ENCODE results near the gene KRT78. TPM values are rescaled to one million over a fixed set of nuclear protein-coding genes. Genes with fewer than 3 reads are reported as not detected.
"Not testable (repeated sequence)": the region's sequence is repeated elsewhere in the genome, so short reads cannot be mapped to it uniquely, and the experiment has no call there.

The KRT78 gene, protein sequence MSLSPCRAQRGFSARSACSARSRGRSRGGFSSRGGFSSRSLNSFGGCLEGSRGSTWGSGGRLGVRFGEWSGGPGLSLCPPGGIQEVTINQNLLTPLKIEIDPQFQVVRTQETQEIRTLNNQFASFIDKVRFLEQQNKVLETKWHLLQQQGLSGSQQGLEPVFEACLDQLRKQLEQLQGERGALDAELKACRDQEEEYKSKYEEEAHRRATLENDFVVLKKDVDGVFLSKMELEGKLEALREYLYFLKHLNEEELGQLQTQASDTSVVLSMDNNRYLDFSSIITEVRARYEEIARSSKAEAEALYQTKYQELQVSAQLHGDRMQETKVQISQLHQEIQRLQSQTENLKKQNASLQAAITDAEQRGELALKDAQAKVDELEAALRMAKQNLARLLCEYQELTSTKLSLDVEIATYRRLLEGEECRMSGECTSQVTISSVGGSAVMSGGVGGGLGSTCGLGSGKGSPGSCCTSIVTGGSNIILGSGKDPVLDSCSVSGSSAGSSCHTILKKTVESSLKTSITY
- not detected for polyA plus RNA-seq (ENCODE audit: insufficient read length in 4 of 4)

DNA sequence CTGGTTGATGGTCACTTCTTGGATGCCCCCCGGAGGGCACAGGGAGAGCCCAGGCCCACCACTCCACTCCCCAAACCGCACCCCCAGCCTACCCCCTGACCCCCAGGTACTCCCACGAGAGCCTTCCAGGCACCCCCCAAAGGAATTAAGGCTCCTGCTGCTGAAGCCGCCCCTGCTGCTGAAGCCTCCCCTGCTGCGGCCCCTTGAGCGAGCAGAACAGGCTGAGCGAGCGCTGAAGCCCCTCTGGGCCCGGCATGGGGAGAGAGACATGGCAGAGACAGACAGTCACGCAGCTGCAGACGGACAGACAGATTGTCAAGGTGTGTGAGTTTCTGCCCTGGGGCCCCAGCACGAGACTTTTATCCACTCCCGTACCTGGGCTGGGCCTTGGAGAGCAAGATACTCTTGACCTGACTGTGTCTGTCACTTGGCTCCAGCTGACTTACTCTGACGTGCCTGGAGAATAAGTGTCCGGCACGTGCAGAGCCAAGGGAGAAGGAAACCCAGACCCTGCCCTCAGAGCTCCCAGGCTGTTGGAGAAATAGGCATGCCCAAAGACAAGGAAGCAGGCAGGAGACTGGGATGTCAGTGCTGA, at the start of gene KRT78:
TSS of gene KRT78 (minus strand) at position 334 of the 595 bp plus-strand sequence. CDS start at position 270, 64 bp downstream.
- no peak for DNase-seq (ENCODE audit: low read depth in 4 of 4, low spot score in 3 of 4)

DNA sequence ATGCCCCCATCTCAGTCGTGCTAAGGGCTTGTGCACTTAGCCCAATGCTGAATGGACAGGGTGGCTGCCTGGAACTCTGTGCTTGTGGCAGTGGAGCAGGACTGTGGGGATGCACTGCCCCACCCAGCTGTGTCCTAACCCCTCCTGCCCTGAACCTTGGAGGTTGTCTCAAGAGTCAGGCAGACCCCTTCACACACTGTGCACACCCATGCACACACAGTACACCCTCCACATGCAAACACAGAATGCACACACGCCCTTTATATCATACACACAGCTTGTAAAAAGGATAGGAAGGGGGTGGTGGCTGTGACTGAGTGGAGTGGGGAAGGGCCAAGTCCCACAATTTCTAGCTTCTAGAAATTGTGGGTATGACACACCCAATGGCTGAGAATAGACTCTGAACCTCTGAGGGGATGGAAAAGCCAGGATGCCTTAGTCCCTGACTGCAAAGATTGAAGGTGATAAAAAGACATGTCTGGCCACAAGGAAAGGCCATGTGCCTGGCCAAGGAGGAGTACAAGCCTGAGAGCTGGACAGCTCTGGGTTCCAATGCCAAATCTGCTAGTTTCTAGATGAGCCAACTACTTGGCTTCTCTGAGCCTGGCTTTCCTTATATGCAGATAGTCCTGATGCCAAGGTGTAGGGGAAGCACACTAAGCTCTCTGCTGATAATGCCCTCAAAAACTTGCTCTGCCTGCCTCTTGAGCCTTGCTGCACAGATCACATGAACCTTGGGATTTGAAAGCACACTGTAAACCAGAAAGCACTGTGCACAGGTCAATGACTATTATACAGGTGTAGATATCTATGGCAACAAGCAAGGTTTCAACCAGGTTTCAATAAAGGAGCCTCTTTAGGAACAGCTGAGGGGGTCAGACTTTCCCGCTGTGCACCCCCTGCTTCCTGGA, 47.7 kb upstream of the KRT78 start:
- no peak for DNase-seq (ENCODE audit: low read depth in 4 of 4, low spot score in 3 of 4)

DNA sequence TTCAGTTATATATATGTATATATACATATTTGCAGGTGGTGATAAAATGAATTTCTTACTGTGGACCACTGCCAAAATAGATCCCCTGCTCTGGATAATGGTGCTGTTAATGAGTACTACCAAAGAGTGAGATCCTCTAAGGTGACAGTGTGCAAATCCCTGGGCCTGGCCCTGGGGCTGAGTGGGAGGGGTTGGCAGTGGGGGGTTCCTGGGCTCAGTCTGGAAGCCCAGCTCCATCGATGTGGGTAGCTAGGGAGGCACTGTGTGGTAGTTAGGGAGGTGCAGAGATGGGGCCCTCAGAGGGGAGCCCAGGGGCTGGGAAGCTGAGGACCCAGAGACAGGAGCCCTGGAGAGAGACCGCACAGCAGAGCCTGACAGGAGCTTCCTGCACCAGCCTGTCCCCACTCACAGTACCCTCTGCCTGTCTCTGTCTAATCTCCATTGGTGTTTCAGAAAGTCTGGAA, 47.0 kb upstream of the KRT78 start:
- no peak for DNase-seq (ENCODE audit: low read depth in 4 of 4, low spot score in 3 of 4)

DNA sequence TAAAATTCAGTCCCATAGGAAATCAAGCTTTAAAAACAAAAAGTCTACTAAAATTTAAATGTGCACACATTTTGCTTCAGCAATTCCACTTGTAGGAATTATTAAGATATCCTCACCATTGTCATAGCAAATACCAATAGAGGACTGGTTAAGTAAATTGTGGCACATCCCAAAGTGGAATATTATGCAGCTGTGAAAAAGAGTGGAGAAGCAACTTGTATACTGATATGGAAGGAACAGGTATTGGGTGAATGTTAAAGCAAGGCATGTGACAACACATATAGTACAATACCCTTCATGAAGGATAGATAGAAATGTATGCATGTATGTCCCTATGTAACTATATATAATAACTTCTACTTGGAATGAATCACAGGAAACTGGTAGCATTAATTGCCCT, 44.2 kb upstream of the KRT78 start:
- no peak for DNase-seq (ENCODE audit: low read depth in 4 of 4, low spot score in 3 of 4)

DNA sequence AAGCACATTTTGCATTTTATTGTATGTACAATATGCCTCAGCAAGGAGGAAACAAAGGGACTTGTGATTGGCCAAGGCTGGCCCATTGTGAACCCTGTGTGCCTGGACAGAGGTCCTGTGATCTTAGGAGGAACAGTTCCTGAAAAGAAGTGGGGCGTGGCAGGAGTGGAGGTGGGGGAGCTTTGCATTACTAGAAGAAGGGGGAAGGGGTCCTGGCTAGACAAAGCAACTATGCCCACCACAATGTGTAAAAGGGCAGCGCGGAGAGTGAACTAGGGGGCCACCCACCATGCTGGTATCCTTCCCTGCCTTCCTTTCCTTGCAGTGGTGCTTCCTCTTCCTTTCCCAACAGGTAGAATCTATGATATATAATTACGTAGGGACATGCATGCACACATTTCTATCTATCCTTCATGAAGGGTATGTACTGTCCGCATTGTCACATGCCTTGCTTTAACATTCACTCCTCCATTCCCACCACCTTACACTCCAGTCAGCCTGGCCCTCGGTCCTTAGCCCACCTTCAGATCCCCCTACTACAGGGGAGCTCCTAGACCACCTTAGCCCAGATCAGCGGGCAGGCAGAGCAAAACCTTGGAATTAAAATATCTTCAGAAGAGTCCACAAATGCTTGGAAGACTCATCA, 43.5 kb upstream of the KRT78 start:
- no peak for DNase-seq (ENCODE audit: low read depth in 4 of 4, low spot score in 3 of 4)

DNA sequence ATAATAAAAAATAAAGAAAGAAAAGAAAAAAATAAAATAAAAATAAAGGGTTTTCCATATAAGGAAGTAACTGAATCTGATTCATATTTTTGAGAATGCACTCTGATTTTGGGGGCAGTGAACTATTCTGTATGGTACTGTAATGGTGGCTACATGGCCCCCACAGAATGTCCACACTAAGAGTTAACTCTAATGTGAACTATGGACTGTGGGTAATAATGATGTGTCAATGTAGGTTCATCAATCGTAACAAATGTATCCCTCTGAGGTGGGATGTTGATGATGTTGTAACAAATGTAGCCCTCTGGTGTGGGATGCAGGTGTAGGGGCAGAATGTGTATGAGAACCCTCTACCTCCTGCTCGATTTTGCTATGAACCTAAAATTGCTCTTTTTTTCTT, 42.2 kb upstream of the KRT78 start:
- no peak for DNase-seq (ENCODE audit: low read depth in 4 of 4, low spot score in 3 of 4)

DNA sequence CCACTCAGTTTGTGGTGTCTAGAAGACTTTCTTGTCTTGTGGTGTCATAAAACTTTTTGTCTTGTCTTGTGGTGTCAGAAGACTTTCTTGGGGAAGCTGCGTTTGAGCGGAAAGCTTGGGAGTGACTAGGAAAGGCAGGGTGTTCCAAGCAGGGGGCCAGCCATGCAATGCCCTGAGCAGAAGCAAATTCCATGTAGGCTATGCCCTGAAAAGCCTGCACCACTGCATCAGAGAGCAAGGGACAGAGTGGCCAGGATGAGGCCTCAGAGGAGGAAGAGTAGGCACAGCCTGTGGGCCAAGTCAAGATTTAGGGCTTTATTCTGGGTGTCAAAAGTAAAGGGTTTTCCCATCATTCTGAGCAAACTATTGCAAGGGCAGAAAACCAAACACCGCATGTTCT, 41.6 kb upstream of the KRT78 start:
- DNase-seq (ENCODE audit: low read depth in 4 of 4, low spot score in 3 of 4): no peak

DNA sequence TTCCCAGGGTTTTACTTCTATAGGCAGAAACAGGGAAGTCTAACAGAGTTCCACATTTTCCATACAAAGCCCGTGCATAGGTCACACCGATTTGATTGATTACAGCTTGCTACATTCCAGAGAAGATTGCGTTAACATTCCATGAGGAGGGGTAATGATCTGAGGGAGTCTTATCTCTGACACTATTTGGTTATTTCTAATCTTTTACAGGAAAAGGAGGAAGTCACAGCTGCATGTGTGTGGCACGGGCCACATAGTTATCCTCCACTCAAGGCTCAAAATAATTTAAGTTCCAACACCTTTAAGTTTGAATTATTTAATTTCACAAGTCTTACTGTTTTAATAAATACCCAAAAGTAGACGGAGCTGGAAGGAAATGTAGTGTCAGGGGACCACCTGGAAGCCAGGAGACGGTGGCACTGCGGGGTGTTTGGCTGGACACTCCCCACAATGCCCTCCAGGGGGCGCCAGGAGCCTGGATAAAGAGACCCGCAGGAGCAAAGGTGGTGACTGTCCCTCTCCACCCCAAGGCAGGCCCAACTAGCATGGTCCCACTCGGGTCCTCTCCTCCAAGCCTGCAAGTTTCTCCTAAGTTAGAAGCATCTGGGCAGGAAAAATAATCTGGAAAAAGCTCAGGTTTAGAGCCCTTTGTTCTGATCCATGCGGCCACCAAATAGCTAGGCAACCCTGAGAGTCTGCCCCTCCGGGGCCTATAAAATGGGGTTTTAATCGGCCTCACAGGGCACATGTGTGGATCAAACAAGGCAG, 35.9 kb upstream of the KRT78 start:
- no peak for DNase-seq (ENCODE audit: low read depth in 4 of 4, low spot score in 3 of 4)

DNA sequence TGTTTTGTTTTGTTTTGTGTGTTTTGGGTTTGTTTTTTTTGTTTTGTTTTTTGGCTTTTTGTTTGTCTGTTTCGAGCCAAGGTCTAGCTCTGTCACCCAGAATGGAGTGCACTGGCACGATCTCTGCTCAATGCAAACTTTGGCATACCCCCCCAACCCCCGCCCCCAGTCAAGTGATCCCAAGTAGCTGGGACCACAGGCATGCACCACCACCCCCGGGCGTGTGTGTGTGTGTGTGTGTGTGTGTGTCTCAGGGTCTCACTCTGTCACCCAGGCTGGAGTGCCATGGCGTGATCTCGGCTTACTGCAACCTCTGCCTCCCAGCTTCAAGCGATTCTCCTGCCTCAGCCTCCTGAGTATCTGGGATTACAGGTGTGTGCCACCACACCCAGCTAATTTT, 31.7 kb upstream of the KRT78 start:
- not testable (repeated sequence) for DNase-seq (ENCODE audit: low read depth in 4 of 4, low spot score in 3 of 4)

DNA sequence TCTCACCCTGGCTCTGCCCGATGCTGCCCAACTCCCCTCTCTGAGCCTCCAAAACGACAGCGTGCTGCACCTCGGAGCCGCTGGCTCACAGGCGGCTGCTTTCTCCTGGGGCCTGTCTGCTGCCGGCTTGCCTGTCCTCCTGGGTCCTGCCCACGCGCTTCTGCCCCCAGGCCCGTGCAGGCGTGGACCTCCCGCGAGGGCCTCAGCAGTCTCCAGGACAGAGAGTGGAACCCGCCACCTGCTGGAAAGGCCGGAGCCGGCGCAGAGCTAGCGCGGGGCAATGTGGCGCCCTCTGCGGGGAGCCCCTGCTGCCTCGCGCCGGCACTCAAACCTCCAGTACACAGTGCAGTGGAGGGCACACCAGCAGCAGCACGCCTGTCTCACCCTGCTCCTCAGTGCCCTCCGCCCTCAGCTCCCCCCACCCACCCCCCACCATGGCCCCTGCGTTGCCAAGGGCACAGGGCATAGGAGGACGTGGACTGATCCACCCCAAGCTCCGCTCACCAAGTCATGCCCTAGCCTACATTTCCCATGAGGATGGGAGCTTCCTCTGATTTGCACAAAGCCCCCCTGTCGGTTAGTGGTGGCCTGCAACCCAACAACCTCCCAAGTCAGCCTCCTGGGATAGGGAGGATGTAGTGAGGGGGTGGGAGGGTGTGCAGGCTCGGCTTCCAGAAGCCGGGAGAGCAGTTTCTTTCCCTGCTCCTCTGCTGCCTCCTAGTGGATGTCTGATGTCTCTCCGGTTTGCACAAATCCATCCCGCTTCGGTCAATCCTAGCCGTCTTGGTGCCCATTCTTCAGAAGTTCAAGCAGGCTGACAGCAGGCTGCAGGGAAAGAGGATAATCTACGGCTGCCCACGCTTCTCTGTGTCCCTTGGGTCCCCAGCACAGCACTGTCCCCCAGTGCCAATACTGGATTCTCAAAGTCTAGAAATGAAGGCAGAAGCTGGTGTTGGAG, 30.9 kb upstream of the KRT78 start:
- DNase-seq (ENCODE audit: low read depth in 4 of 4, low spot score in 3 of 4): peak; percentile 69 to 82 (median 76)

DNA sequence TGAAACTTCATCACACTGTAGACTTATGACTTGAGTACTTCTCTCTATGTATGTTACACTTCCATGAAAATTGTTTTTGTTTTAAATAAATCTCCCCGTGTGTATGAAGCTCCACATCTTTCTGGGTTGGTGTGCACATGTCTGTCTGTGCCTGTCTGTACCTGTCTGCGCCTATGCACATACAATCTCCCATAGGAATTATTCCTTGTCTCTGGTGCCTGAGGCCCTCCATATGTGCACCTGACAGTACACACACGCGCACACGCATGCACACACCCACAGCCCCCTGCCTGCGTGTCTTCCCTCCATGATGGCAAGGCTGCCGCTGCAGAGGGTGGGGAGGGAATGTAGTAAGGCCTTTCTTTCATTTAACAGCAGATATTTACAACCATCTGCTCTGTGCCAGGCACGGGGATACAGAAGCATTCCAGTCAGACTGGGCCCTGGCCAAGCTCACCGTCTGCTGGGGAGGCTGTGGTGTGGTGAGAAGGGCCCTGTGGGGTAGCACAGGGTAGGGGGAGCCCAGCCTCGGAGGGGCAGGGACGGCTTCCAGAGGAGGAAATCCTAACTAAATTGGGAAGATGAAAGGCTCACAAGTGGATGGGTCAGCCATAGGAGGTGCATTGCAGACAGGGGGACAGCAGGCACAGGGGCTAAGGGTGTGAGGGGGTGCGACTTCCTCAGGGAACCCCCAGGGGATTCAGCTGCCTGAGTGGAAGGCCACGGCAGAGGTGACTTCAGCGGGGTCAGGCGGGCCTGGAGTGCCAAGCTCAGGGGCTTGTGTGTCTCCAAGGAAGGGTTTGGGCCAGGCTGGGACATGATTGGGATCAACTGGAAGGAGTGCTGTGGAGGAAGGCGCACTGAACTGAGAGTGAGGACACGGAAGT, 30.0 kb upstream of the KRT78 start:
- no peak for DNase-seq (ENCODE audit: low read depth in 4 of 4, low spot score in 3 of 4)

DNA sequence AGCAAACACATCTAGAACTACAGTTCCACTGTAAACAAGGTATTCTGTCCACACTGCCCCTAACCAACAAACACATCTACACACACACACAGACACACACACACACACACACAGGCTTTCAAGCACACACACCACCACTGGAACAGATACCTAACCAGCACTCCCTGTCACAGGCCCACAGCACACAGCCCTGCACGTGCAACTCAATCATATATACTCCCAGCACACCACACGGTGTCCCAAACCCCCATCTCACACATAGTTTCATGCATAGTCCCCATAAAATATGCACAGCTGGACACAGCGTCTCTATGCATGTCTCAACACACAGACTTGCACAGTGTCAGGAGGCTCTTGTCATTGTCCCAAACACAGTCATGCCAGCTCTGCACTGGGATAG, 28.4 kb upstream of the KRT78 start:
- DNase-seq (ENCODE audit: low read depth in 4 of 4, low spot score in 3 of 4): no peak

DNA sequence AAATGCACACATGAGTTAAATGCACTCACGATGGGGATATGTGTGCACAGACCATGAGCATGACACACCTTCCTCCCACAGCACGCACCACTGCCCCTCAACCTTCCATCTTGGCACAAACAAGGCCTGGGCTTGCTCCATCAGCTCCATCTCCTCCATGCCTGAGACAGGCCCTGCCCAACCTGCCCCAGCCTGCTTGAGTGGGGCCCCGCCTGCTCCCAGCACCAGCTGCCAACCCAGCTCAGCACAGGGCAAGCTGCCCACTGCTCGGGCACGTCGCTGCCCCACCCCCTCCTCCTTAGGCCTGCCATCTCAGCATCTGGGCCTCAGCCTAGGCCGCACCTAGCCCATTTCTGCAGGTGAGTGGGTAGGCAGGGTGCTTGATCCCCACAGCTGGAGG, 27.6 kb upstream of the KRT78 start:
- no peak for DNase-seq (ENCODE audit: low read depth in 4 of 4, low spot score in 3 of 4)

DNA sequence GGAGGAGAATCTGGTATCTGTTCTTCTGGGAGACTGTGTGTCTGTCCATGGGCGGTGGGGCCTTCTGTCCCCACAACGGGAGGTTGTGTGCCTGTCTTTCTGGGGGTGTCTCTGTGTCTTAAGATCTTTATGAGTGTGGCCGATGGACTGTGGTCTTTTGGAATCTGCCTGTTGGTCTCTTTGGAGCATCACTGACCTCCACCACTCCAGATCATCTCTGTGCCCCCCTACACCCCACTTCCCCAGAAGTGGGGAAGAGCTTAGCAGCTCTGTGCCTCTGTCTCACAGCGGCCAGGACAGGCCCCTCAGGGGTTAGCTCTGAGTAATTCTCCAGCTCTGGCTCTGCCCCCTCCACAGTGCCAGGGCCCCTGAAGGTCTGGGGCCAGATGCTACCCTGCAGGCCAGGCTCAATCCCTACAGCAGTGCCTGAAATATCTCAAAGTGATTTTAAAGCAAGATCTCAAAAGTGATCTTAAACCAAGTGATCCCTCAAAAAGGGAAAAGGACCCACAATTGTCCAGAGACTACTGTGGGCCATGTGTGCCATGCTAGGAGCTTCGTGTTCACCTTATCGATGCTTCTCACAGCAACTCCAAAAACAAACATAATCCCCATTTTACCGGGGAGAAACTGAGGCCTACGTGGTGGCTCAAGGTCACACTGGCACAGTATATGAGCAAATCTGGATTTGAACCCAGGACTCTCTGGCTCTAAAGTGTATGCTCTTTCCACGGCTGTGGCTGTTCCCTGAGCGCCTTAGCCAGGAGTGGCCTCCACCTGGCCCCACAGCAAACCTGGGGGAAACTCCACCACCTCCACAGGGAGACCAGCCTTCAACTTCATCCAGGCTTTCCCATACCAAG, 26.0 kb upstream of the KRT78 start:
- no peak for DNase-seq (ENCODE audit: low read depth in 4 of 4, low spot score in 3 of 4)

DNA sequence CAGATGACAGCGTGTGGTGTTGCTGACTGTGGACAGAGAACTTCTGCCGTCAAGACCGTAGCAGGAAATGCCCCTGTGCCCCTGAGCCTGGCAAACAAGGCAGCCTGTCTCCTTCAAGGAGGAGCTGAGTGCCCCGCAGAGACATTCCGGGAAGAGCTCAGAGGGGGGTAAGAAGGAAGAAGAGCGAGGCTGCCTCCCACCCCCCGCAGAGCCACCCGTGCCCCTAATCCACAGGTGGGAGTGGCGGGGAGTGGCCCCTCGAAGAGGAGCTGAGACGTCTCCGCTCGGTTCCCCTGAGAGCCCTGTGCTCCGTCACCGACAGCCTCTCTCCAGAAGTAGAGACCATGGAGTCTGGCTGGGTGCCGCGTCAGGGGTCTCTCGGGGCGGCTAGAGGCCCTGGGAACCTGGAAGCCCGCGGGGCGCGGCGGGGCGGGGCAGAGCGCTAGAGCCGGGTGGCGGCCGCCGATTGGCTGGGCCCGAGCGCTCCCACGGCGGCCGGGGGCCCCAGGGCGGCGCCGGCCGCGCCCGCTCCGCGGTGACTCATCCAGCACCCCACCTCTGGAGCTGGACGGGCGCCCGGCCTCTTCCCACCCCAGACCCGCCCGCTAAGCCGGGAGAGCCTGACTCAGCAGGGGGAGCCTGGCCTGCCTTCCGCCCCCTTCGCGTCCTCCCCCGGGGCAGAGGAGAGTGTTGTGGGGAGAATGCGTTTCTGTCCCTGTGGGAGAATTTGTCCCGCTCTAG, 25.2 kb upstream of the KRT78 start:
- DNase-seq (ENCODE audit: low read depth in 4 of 4, low spot score in 3 of 4): no peak

DNA sequence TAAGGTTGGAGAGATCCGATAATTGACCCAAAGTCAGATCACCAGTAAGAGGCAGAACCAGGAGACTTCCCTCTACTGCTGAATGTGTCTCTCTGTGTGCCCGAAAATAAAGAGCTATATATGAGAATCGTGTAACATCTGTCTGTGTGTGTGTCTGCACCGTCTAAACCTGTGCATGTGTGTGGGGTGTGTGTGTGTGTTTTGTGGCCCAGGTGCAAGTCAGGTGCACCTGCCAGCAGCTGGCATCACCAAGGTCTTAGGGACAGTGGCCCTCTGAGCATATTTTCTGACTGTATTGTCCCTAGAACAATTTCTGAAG, 24.7 kb upstream of the KRT78 start:
- DNase-seq (ENCODE audit: low read depth in 4 of 4, low spot score in 3 of 4): no peak

Data from left renal pelvis (tissue), 4 donors.